Testis (tissue), 2 donors: ENCODE data around the gene TTYH2.

Source experiments
- CTCF ChIP-seq, 3 experiments: fragments of 450-650 bp in 2 of 3; fragments of 200-600 bp in 1 of 3; sonication (generic) in 1 of 3; IDR thresholded peaks; one replicate each; pipeline ENCODE4 v1.5.1; 2016 to 2019; ENCODE audit warnings: antibody characterized with exemption in 3 of 3, mild to moderate bottlenecking in 2 of 3, moderate library complexity in 1 of 3
- POLR2A ChIP-seq: fragments of 450-650 bp; IDR thresholded peaks from one replicate; pipeline ENCODE4 v1.6.1; 2017; ENCODE audit warnings: antibody characterized with exemption, mild to moderate bottlenecking, moderate library complexity

- no peak for TF ChIP-seq CTCF (IDR thresholded peaks at IDR 0.05)
- no peak for TF ChIP-seq POLR2A
Measured at GRCh38 chr17:74187761-74188160, 25.6 kb upstream of the TTYH2 start.
